ENCODE results near the gene ZNF654.

- TF ChIP-seq, protein P1, sequence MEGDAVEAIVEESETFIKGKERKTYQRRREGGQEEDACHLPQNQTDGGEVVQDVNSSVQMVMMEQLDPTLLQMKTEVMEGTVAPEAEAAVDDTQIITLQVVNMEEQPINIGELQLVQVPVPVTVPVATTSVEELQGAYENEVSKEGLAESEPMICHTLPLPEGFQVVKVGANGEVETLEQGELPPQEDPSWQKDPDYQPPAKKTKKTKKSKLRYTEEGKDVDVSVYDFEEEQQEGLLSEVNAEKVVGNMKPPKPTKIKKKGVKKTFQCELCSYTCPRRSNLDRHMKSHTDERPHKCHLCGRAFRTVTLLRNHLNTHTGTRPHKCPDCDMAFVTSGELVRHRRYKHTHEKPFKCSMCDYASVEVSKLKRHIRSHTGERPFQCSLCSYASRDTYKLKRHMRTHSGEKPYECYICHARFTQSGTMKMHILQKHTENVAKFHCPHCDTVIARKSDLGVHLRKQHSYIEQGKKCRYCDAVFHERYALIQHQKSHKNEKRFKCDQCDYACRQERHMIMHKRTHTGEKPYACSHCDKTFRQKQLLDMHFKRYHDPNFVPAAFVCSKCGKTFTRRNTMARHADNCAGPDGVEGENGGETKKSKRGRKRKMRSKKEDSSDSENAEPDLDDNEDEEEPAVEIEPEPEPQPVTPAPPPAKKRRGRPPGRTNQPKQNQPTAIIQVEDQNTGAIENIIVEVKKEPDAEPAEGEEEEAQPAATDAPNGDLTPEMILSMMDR (conservative IDR thresholded peaks at IDR 0.05; ENCODE audit: low read depth, low read length) = no peak
- TF ChIP-seq EZH2 (IDR thresholded peaks at IDR 0.05; ENCODE audit: low read length, unreplicated experiment) (no peak), EZH2phosphoT487 (IDR thresholded peaks at IDR 0.05; ENCODE audit: borderline replicate concordance, low read length) (no peak)
Observed at GRCh38 chr3:88148651-88149050, 89.6 kb downstream of the ZNF654 start.

Measured in PC-3 (cell line).